HG02678 (cell line): Measurements from ENCODE around the gene YBX2.
"Not testable (repeated sequence)": the region's sequence is repeated elsewhere in the genome, so short reads cannot be mapped to it uniquely, and the experiment has no call there.

ENCODE experiments used
- ATAC-seq: cut with Tn5 transposase; IDR thresholded peaks from one replicate; pipeline ENCODE4 v1.9.1; 2021; ENCODE audit warnings: mild to moderate bottlenecking, moderate library complexity; ENCODE audit not compliant: unreplicated experiment

Gene YBX2

GRCh38 chr17:7294614-7295153, at the start of gene YBX2:
TSS of gene YBX2 (minus strand) at chr17:7294639. CDS start at chr17:7294500, 139 bp downstream.
- no peak for ATAC-seq

- no peak for ATAC-seq
These were observed 48.8 kb upstream of the YBX2 start for GRCh38 chr17:7343250-7343649.

GRCh38 chr17:7341842-7342241, 47.4 kb upstream of the YBX2 start:
- ATAC-seq, result no peak

DNA sequence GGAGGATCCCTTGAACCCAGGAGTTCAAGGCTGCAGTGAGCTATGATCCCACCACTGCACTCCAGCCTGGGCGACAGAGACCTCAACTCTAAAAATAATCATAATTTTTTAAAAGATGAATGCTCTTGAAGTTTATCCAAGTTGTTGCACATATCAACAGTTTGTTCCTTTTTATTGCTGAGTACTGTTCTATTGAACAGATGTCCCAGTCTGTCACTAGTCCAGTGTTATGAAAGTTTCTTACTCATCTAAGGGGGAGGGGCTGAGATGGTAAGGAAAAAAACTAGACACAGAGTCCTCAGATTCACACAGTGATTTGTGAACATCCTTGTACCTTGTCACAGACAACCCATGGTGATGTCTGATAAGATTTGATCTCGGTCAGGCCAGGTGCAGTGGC, 45.7 kb upstream of the YBX2 start:
- no peak for ATAC-seq

DNA sequence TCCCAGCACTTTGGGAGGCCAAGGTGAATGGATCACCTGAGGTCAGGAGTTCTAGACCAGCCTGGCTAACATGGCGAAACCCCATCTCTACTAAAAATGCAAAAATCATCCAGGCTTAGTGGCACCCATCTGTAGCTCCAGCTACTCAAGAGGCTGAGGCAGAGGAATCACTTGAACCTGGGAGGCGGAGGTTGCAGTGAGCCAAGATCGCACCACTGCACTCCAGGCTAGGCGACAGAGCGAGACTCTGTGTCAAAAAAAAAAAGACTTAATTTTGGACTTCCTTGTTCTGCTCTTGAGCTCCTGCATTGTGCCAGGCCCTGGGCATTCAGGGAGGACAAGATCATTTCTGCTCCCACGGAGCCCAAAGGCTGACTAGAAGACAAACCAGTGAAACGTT, 43.2 kb upstream of the YBX2 start:
- not testable (repeated sequence) for ATAC-seq

GRCh38 chr17:7336240-7337175, 42.1 kb upstream of the YBX2 start, which contains the start of gene ACAP1:
TSS of gene ACAP1 (plus strand) at chr17:7336529. CDS start at chr17:7336735, 206 bp downstream.
- peak; percentile 65 for ATAC-seq

DNA sequence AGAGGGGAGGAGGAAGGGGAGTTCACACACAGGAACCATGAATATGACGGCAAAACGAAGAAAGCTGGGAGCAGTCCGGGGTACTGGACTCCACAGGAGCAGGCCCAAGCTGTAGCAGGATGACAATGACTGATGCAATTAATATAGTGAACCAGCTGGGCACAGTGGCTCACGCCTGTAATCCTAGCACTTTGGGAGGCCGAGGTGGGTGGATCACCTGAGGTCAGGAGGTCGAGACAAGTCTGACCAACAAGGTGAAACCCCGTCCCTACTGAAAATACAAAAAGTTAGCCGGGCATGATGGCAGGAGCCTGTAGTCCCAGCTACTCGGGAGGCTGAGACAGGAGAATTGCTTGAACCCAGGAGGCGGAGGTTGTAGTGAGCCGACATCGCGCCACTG, 41.3 kb upstream of the YBX2 start:
- ATAC-seq, result not testable (repeated sequence)

DNA sequence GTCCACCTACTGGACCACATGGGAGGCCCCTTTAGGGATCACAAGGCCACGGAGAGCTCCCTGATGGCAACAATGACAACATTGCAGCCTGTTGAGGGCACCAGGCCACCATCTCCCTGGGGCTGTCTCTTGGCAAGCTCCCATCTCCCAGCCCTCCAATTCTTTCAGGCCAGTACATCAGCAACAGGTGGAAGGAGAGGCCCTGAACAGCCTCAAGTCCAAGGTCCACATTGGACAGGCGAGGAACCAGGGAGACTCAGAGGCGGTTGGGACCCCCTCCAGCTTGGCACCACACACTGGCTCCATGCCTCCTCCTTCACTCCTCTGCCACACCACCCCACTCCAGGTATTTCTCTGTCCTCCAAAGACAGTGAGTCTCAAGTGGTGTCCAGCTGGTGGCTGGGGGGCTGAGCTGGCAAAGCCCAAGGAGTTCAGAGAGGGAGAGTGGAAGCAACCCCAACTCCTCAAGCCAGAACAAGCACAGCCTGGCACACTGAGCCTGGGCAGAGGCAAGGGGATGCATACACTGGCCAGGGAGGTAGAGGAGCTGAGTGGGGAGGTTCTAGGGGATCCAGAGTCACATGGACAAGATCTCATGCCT, 40.6 kb upstream of the YBX2 start:
- ATAC-seq, result no peak

DNA sequence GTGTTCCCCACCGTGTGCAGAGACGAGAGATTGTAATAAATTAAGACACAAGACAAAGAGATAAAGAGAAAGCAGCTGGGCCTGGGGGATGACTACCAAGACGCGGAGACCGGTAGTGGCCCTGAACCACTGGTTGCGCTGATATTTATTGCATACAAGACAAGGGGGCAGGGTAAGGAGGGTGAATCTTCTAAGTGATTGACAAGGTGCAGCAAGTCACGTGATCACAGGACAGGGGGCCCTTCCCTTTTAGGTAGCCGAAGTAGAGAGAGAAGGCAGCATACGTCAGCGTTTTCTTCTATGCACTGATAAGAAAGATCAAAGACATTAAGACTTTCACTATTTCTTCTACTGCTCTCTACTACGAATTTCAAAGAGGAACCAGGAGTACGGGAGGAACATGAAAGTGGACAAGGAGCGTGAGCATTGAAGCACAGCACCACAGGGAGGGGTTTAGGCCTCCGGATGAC, 38.2 kb upstream of the YBX2 start:
- not testable (repeated sequence) for ATAC-seq

DNA sequence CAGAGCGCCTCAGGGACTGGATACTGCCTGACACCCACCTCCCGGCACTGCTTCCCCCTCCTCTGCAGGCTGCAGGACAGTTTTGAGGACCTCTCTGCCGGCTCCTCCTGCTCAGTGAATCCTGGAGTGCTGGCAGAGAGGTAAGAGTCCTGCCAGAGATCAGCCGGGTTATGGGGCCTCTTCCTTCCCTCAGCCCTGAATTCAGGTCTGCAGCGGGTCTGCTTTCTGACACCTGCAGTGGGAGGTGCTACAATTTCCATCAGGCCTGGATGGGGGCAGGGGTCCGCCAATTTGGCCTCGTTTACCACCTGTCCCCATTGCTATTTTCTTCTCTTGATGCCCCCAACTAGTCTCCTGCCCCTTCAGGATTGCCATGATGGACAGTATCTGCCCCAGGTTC, 37.7 kb upstream of the YBX2 start:
- ATAC-seq, result no peak

DNA sequence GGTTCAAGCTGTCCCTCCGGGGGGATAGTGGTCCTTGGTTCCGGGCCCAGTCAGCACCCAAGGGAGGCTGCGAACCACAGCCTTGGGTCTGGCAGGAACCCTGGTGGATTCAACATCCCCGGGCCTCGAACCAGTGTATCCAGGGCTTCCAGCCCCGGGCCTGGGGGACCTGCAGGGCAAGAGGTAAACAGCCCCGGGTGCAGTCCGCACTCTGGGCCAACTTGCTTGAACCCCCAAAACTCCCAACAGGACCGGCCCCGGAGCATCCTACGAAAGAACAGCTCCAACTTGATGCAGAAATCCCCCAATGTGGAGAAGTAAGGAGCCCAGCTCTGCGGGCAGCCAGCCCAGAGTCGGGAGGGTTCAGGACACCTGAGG, 36.2 kb upstream of the YBX2 start:
- ATAC-seq, result no peak

- peak; percentile 36 for ATAC-seq
These were observed 35.7 kb upstream of the YBX2 start for GRCh38 chr17:7329997-7330637.

- ATAC-seq, result peak; percentile 67
These were observed 35.0 kb upstream of the YBX2 start for GRCh38 chr17:7329374-7329996.

DNA sequence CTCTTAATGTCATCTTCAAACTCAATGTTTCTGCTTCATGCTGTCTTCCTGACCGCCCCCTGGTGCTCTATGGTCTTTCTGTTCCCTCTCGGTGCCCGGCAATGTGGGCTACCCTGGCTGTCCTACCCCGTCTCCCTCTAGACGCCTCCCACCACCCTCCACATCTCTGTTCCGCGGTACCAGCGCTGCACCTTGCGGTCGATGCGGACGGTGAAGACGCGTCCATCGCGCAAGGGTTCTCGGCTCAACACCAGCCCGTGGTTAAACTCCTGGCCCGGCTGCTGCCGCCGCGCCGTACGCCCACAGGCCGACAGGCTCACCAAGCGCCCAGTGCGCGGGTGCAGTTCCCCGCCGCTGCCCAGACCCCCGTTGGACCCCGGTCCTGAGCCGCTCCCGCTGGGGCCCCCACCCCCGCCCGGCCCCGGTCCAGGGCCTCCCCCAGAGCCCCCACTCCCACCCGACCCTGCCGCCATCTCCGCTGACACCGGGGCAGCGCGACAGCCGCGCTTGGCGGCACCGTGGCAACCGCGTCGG, 34.5 kb upstream of the YBX2 start, which contains the start of gene NEURL4:
TSS of gene NEURL4 (minus strand) at position 496 of the 534 bp plus-strand sequence. CDS start at position 473, 23 bp downstream.
- ATAC-seq, result peak; percentile 19

DNA sequence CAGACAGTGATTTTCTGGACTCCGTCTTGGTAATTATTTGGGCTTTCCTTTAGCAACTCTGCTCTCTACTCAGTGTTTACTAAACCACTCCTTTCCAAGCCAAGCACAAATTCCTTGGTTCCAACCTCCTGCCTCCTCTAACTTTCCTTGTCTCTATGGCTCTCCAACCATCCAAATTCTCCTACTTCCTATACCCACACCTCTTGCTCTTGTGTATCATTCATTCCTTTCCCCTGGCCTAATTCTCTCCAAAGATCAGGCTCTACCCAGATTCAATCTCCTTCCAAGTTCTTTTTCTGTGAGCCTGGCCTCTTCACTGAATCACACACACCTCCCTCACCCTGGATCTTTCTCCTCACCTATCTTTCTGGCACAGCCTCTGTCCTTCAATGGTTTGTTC, 33.6 kb upstream of the YBX2 start:
- no peak for ATAC-seq

- ATAC-seq, result no peak
These were observed 33.1 kb upstream of the YBX2 start for GRCh38 chr17:7327501-7327900.

GRCh38 chr17:7327056-7327455, 32.6 kb upstream of the YBX2 start:
- no peak for ATAC-seq

DNA sequence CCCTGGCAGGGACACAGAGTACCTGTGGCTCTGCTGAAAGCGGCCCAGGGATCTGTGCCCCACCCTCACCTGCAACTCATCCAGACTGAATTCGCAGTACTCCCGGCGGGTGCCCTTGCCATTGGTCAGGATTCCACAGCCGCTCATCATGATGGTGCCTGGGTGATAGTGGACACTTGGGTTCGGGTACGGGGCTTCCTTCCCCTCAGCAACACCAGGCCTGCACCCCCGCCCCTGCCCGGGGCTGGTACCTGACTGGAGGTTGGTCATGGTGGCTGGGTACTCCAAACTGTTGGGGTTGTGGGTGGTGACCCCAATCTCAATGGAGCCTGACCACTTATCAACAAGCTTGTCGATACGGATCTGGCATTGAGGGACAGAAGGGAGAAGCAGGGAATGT, 31.7 kb upstream of the YBX2 start:
- no peak for ATAC-seq

DNA sequence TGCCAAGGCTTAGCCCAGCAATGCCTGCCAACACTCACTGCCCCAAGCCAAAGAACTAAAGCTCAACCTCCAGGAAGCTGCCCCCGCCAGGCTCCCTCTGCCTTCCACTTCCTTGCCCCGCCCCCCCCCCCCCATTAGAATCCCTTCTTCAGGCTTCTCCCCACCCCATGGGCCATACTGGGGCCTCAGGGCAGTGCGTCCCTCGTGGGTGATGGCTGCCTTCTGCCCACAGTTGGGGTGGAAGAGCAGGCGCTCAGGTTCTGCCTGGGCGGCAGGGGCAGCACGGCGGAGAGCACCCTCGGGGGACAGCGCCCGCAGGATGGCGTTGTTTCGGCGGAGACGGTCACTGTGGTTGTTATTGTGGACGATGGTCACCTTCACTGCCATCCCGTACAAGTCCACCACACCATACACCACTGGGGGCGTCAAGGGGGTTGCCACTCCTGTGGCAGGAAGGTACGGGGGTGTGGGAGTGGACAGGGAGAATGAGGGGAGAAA, 30.6 kb upstream of the YBX2 start:
- ATAC-seq, result no peak

- ATAC-seq, result no peak
These were observed 30.0 kb upstream of the YBX2 start for GRCh38 chr17:7324438-7324779.
